Measurements from ENCODE around the gene ABCG2. TPM values are rescaled to one million over a fixed set of nuclear protein-coding genes. Genes with fewer than 3 reads are reported as not detected.

Gene ABCG2
- total RNA-seq, 1 donor from 2014 or later = 1.0 TPM

- DNase-seq (ENCODE audit: missing footprints) (no peak), ATAC-seq (no peak)
- intact Hi-C loops (cut with DNase I) = no loop called here
These were observed 67.1 kb downstream of the ABCG2 start for GRCh38 chr4:88091378-88091777.

DNA sequence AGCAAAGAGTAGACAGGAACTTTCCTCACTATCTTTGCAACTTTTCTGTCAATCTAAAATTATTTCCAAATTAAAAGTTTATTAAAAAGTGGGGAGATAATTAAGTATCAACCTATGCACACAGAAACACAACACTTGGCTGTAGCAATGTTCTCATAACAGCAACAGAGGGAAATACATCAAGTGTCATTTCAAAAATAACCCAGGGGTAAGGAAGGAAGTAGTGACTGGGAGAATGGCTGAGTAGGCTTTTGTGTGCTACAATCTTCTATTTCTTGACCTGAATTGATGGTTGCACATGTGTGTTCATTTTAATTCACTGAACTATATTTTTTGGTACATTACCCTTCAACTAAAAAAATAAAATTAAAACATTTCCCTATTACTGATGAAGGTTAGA, 67.5 kb downstream of the ABCG2 start:
- intact Hi-C loops (cut with DNase I) = no loop called here
- DNase-seq (ENCODE audit: missing footprints) = no peak
- ATAC-seq = no peak

GRCh38 chr4:88087004-88087403, 71.4 kb downstream of the ABCG2 start:
- no peak for DNase-seq (ENCODE audit: missing footprints)
- intact Hi-C loops (cut with DNase I) = no loop called here
- ATAC-seq = no peak

GRCh38 chr4:88080626-88081025, 77.8 kb downstream of the ABCG2 start:
- intact Hi-C loops (cut with DNase I) = no loop called here
- DNase-seq (ENCODE audit: missing footprints) (no peak), ATAC-seq (no peak)

GRCh38 chr4:88078579-88078978, 79.9 kb downstream of the ABCG2 start:
- no peak for ATAC-seq
- no peak for DNase-seq (ENCODE audit: missing footprints)
- intact Hi-C loops (cut with DNase I) = no loop called here

DNA sequence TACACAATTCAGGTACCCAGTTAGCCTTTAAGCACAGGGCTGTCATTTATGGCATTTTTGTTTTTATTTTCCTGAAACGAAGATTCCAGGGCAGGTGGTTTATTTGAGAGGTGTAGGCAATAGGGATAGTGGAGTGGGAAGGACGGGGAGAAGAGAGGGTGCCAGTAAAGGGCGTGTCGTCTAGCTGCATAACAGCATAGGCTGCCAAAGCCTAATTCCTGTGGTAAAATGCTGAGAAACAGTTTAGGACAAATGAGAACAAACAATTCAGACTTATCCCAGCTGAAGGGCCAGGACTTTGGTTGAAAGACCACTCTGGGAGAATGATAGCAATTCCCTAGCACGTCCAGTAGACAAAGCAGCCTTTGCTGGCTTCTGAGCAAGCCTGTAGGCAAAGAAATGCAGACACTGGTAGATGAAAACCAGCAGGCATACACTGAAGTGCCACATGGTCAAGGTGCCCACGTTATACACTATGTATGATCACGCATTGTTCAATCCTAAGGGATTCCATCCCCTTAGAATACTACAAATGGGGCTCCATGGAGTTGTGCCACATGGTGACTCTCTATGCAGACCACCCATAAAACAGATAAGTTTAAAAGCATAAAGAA, 80.4 kb downstream of the ABCG2 start:
- no peak for ATAC-seq

GRCh38 chr4:88075336-88075735, 83.1 kb downstream of the ABCG2 start:
- intact Hi-C loops (cut with DNase I) = no loop called here
- DNase-seq (ENCODE audit: missing footprints) = no peak
- ATAC-seq = no peak

More for the DNA sequence above, 80.4 kb downstream of the ABCG2 start:
- intact Hi-C loops (cut with DNase I) = no loop called here
- DNase-seq (ENCODE audit: missing footprints) = no peak

- intact Hi-C loops (cut with DNase I) = no loop called here
- DNase-seq (ENCODE audit: missing footprints) (no peak), ATAC-seq (no peak)
These were observed 88.4 kb downstream of the ABCG2 start for GRCh38 chr4:88070031-88070430.

DNA sequence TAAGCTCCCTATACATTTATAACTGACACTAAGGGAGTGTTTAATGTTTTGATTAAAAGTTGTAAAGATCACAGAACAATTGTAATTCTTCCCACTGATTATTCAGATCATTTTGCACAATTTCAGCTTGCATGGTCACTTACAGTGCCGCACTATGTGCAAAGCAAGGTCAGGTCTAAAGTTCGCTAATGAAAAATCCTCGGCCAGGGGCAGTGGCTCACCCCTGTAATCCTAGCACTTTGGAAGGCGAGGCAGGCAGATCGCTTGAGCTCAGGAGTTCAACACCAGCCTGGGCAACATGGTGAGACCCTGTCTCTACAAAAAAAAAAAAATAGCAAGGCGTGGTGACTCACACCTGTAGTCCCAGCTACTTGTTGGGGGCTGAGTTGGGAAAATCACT, 94.0 kb downstream of the ABCG2 start:
- DNase-seq (ENCODE audit: missing footprints) (no peak), ATAC-seq (no peak)
- intact Hi-C loops (cut with DNase I) = no loop called here

GRCh38 chr4:88063634-88064296, 94.7 kb downstream of the ABCG2 start:
- DNase-seq (ENCODE audit: missing footprints) = no peak
- intact Hi-C loops (cut with DNase I) = no loop called here

DNA sequence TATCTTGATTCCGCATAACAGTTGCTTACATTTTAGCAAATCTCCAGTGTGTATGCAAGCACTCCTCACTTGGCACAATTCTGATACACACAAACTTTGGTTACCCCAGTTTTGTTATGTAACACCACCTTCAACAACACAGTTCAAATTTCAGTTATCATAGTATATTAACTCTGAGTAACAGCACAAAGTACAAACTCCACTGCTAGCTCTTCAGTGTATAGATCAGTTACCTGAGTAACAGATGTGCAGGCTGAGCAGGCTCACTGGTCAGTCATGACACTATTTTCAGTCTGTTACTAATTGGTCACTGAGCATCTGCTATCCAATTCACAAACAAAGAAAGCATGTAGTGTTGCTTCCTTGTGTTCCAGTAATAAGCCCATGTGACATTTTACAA, 95.6 kb downstream of the ABCG2 start:
- intact Hi-C loops (cut with DNase I) = no loop called here
- ATAC-seq = no peak
- DNase-seq (ENCODE audit: missing footprints) = no peak

More at GRCh38 chr4:88063634-88064296, 94.7 kb downstream of the ABCG2 start:
- no peak for ATAC-seq

DNA sequence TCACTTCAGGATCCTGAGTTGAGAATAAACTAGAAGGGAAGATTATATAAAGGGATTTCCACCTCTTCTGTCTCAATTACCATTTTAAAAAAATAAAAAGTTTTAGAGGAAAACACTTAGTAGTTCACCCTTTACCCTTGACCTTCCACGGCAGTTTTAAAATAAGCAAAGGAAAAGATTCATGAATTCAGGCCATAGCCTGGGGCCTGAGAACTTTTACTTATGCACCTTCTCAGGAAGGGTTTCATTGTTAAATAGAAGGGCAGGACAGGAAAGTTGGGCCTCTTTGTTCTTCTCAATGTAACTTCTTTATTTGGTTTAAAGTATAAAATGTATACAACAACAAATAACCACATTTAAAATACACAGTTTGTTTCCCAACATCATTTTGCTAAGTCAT, 96.1 kb downstream of the ABCG2 start:
- ATAC-seq (no peak), DNase-seq (ENCODE audit: missing footprints) (no peak)
- intact Hi-C loops (cut with DNase I) = no loop called here

DNA sequence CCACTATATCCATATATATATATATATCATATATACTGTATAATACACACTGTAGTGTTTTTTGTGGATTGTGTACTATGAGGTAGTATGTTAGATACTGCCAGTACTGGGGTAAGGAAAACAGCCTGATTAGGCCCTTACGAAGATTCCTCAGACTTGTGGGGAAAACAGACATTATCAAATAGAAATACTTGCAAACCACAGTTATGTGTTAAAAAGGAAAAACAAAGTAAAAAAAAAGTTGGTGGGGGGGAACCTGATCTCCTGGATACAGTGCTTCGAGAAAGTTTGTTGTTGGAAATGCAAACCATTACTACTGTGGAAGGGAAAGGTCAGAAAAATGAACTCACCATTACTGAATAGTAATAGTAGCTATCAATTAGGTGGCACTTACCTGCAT, 98.0 kb downstream of the ABCG2 start:
- no peak for ATAC-seq
- intact Hi-C loops (cut with DNase I) = no loop called here

GRCh38 chr4:88059766-88060165, 98.7 kb downstream of the ABCG2 start:
- intact Hi-C loops (cut with DNase I) = no loop called here
- DNase-seq (ENCODE audit: missing footprints) (no peak), ATAC-seq (no peak)

More for the DNA sequence above, 98.0 kb downstream of the ABCG2 start:
- no peak for DNase-seq (ENCODE audit: missing footprints)

- no peak for DNase-seq (ENCODE audit: missing footprints)
- intact Hi-C loops (cut with DNase I) = no loop called here
- no peak for ATAC-seq
These were observed 100.1 kb downstream of the ABCG2 start for GRCh38 chr4:88058295-88058694.

DNA sequence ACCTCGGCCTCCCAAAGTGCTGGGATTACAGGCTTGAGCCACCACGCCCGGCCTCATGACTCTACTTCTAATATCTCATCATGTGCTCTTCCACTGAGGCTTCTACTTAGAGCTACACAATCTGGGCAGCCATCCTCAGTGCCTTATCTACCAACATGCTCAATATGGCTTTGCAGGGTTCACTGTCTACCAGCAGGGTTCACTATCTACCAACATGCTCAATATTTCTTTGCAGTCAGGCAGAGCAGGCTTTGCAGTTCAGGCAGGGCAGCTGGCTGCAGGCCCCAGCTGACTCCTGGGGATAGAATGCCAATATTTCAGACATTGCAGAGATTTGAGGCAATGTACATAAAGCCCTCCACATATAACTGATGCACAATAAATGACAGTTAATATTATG, 103.5 kb downstream of the ABCG2 start:
- intact Hi-C loops (cut with DNase I) = no loop called here
- ATAC-seq (no peak), DNase-seq (ENCODE audit: missing footprints) (no peak)

DNA sequence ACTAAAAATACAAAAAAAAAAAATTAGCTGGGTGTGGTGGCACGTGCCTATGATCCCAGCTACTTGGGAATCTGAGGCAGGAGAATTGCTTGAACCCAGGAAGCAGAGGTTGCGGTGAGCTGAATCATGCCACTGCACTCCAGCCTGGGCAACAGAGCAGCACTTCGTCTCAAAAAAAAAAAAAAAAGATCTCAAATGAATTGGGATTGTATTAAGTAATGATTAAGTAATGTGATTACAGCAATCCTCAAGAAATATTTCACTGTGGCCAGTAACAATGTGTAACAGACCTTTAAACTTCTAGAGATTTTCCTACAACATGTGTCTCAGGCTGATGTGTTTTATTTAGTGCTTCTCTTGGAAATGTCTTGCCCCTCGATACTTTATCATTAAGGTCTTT, 104.2 kb downstream of the ABCG2 start:
- intact Hi-C loops (cut with DNase I) = no loop called here
- no peak for ATAC-seq
- DNase-seq (ENCODE audit: missing footprints) = no peak

DNA sequence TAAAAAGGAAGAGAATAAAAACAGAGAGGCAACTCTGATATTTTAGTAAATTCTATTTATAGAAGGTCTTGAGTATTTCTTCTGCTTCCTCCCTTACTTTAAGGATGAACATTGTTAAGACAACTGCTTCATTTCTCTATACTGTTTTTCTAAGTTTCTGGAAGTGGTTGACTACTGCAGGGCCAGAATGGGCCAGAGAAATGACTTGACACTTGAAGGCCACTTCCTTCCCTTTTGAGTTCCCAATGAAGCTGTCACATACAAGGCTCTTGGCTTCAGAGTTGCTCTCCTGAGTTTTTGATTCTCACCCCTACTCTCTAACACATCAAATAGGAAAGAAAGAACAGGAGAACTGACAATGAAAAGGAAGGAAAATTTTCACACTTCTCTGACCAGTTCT, 113.4 kb downstream of the ABCG2 start:
- ATAC-seq (no peak), DNase-seq (ENCODE audit: missing footprints) (no peak)
- intact Hi-C loops (cut with DNase I) = no loop called here

GRCh38 chr4:88043586-88044340, 114.7 kb downstream of the ABCG2 start:
- intact Hi-C loops (cut with DNase I) = no loop called here
- no peak for ATAC-seq
- DNase-seq (ENCODE audit: missing footprints) = no peak

GRCh38 chr4:88043001-88043400, 115.4 kb downstream of the ABCG2 start:
- intact Hi-C loops (cut with DNase I) = no loop called here
- no peak for DNase-seq (ENCODE audit: missing footprints)
- no peak for ATAC-seq

Data from Right ventricle myocardium inferior (tissue), 1 donor.